ENCODE results near the gene DHX58.

Gene DHX58

DNA sequence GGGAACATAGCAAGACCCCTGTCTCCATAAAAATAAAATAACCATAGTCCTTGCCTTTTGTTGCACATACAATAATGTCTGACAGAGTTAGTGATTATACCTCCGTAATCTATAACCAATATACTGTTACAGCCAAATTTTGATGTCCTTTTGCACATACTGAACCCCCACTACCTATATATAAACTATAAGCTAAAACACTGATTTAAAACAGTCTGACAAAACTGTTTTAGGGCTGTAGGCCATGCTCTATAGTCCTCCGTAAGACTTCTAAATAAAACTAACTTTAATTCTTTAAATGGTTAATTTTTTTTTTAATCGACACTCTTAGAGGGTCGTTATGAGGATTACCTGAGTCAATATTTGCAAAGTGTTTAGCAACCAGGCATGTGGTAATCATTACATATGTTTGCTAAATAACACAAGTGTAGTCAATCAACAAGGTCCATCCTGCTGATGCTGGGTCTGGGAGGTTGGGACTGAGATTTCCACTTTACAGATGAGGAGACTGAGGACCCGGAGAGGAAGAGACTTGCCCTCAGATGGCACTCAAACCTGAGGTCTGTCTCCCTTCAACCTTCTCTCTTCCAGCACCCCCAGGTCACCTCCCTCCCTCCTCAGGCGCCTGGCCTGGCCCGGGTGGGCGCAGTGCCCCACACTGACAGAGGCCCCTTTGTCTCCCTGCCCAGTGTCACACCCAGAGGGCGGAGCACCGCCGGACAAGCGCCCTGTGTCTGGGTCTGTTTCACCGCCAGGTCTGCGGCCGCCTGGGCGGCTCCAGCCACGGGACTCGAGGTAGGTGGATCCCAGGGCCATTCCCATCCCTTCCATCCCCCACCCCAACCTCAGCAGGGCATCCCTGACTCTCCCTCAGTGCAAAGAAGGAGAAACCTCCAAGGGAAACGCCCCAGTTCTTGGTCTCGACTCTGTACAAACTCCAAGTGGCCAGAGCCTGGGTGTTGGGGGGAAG, 24.5 kb downstream of the DHX58 start:
- H3K27ac ChIP-seq, result no peak overlapping the region
- TF ChIP-seq, protein P1, sequence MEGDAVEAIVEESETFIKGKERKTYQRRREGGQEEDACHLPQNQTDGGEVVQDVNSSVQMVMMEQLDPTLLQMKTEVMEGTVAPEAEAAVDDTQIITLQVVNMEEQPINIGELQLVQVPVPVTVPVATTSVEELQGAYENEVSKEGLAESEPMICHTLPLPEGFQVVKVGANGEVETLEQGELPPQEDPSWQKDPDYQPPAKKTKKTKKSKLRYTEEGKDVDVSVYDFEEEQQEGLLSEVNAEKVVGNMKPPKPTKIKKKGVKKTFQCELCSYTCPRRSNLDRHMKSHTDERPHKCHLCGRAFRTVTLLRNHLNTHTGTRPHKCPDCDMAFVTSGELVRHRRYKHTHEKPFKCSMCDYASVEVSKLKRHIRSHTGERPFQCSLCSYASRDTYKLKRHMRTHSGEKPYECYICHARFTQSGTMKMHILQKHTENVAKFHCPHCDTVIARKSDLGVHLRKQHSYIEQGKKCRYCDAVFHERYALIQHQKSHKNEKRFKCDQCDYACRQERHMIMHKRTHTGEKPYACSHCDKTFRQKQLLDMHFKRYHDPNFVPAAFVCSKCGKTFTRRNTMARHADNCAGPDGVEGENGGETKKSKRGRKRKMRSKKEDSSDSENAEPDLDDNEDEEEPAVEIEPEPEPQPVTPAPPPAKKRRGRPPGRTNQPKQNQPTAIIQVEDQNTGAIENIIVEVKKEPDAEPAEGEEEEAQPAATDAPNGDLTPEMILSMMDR (IDR thresholded peaks at IDR 0.05), result no peak
- no peak for TF ChIP-seq ZFX (IDR thresholded peaks at IDR 0.05; ENCODE audit: borderline replicate concordance)

DNA sequence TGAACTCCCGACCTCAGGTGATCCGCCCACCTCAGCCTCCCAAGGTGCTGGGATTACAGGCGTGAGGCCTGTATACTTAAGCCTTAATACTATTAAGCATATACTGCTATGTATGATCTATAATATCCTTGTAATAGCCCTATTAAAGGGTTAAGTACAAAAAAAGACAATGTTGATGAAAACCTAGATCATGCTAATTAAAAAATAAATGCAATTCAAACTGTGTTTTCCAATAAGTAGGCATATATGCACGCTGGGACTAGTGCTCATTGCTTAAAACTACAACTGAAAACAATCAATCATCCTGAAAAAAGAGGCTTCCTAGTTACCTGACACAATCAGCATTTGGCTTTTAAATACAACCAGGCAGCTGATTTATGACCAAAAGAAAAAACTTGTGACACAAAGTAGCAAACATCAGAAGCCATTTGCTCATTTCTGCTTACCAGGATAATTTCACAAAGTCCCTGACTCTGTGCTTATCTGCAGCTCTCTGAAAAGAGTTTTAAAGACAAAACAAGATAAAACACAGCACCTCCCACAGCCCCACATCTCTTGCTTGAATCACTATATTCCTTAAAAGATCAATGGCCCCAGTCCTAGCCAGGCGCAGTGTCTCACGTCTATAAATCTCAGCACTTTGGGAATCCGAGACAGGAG, 25.3 kb downstream of the DHX58 start:
- TF ChIP-seq, protein P1 (IDR thresholded peaks at IDR 0.05), result no peak

DNA sequence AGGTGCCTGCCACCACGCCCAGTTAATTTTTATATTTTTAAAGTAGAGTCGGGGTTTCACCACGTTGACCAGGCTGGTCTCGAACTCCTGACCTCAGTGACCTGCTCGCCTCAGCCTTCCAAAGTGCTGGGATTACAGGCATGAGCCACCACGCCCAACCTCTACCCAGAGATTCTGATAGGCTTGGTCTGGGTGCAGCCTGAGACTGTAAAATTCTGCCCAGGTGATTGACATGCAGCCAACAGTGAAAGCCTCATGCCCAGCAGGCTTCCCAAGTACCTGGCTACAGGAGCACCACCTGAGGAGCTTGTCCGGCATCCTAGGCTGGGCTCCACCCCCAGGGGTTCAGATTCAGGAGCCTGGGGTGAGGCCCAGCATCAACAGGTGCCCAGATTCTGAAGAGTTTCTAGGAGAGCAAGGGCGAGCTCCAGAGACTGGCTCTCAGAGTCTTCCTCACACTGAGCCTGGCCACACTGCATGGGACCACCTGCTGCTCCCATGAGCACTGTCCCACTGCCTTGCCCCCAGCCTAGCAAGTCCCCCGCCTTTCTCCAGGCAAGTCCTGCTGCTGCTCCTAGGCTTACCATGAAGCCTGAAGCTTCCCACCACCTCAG, 30.9 kb downstream of the DHX58 start:
- no peak overlapping the region for H3K27ac ChIP-seq
- no peak for TF ChIP-seq ZFX (IDR thresholded peaks at IDR 0.05; ENCODE audit: borderline replicate concordance)
- TF ChIP-seq, protein P1 (IDR thresholded peaks at IDR 0.05), result no peak

More for the DNA sequence above, 25.3 kb downstream of the DHX58 start:
- H3K27ac ChIP-seq, result no peak overlapping the region

DNA sequence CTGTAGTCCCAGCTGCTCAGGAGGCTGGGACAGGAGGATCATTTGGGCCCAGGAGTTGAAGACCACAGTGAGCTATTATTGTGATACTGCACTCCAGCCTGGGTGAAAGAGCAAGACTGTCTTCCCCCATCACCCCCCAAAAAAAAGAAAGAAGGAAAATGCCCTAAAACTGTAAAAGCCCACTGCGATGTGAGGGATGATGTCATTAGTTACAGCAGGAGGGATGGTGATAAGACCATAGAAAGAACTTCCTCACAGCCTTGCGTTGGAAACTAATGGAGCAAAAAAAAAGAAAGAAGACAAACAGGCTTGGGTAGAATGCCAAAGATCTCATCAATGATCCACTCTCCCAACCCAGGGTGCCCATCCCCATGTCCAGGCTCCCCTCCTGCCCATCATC, 33.0 kb downstream of the DHX58 start:
- no peak overlapping the region for H3K27ac ChIP-seq
- TF ChIP-seq, protein P1 (IDR thresholded peaks at IDR 0.05), result no peak
- no peak for TF ChIP-seq ZFX (IDR thresholded peaks at IDR 0.05; ENCODE audit: borderline replicate concordance)

DNA sequence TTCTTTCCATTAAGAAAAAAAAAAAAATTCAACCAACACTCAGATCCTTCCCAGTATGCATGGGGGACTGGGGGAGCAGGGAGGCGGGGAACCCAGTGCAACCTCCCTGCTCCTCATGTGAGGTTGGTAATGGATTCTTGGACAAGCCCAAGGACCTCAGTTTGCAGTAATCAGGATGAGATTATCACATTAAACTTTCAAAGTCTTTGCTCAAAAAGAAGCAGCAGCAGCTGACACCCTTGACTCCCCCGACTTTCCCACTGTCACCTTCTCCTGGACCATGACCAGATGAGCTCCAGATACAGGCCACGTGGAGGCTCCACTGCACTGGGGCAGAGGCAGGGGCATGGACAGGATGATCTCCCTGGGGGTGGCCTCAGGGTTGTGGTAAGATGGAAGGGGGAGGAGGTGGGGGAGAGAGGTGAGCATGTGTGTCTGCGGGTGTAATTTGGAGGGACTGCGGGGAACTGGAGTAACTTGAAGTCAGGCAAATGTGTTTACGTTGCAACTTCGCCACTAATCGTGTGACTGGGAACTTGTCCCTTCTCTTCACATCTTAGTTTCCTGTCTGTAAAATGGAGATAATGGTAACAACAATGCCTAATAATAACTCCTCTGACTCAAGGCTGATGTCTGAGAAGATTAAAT, 34.0 kb downstream of the DHX58 start:
- TF ChIP-seq ZFX (IDR thresholded peaks at IDR 0.05; ENCODE audit: borderline replicate concordance), result no peak
- TF ChIP-seq, protein P1 (IDR thresholded peaks at IDR 0.05), result no peak

DNA sequence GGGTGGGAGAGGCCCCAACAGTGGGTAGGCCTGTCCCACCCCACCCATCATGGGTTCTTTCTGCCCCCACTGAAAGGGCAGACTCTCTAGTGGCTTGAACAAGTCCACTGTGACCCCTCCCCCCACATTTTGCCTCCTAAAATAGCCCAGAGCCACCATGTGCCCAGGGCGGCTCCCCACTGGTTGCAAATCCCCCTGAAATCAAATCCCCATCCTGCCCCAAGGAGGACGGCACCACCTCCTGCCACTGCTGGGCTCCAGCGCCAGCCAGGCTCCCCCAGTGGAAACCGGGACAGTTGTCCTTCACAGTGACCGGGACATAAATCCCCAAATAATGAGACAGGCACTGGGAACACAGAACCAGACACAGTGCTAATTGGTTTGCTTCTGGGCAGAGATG, 34.8 kb downstream of the DHX58 start:
- TF ChIP-seq, protein P1 (IDR thresholded peaks at IDR 0.05), result no peak
- no peak for TF ChIP-seq ZFX (IDR thresholded peaks at IDR 0.05; ENCODE audit: borderline replicate concordance)
- no peak overlapping the region for H3K27ac ChIP-seq

More for the DNA sequence above, 34.0 kb downstream of the DHX58 start:
- H3K27ac ChIP-seq, result no peak overlapping the region

All from 22Rv1 (cell line).